NCI-H460 (cell line): ENCODE data around the gene ILDR2. TPM values are rescaled to one million over a fixed set of nuclear protein-coding genes. Genes with fewer than 3 reads are reported as not detected.

Experiments used
- DNase-seq: peaks from one replicate; pipeline ENCODE4 v3.0.0-alpha.2; 2016; ENCODE audit warnings: low read depth; ENCODE audit errors: extremely low read depth
- polyA plus RNA-seq: library from polyadenylated mRNA; depleted of rRNA; stranded (reverse); fragments of >200 nt; gene quantifications from 2 replicates; pipeline ENCODE4 v1.2.3, GENCODE V29; 2014; cell fraction: nucleus; rRNA removed
- total RNA-seq: library from RNA; depleted of rRNA; stranded (reverse); fragments of >200 nt; shearing (Covaris generic); gene quantifications from 2 replicates; pipeline ENCODE4 v1.2.3, GENCODE V29; 2014; rRNA removed

ILDR2 gene, protein sequence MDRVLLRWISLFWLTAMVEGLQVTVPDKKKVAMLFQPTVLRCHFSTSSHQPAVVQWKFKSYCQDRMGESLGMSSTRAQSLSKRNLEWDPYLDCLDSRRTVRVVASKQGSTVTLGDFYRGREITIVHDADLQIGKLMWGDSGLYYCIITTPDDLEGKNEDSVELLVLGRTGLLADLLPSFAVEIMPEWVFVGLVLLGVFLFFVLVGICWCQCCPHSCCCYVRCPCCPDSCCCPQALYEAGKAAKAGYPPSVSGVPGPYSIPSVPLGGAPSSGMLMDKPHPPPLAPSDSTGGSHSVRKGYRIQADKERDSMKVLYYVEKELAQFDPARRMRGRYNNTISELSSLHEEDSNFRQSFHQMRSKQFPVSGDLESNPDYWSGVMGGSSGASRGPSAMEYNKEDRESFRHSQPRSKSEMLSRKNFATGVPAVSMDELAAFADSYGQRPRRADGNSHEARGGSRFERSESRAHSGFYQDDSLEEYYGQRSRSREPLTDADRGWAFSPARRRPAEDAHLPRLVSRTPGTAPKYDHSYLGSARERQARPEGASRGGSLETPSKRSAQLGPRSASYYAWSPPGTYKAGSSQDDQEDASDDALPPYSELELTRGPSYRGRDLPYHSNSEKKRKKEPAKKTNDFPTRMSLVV
- total RNA-seq = 0.22 and 0.38 TPM in 2 replicates
- polyA plus RNA-seq = 0.03 and 0.19 TPM in 2 replicates

- DNase-seq = peak; percentile 15
These were observed at the start of gene ILDR2 for GRCh38 chr1:166975361-166976129. ILDR2 (minus strand) TSS chr1:166975540; CDS start chr1:166975268, 272 bp downstream.

DNA sequence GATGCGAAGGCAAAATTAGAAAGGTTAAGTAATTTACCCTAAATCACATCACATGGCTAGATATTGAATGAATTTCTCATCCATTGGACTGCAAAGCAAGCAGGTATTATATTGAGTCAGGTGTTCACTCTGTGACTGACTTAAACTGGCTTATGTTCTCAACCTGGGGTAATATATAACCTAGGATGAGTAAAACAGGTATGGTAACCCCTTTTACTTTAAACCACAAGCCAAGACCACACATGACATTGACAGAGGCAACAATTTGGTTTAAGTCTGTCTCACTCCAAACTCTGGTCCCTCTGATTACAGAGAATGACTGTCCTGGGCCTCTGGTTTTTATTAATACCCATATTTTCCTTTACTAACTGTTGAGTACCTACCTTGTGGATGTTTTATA lies 47.0 kb upstream of the ILDR2 start:
- no peak for DNase-seq

GRCh38 chr1:167016100-167016750 lies 40.9 kb upstream of the ILDR2 start:
- no peak for DNase-seq

- DNase-seq = no peak
These were observed 38.0 kb upstream of the ILDR2 start for GRCh38 chr1:167013108-167013929.

GRCh38 chr1:167012570-167012969 lies 37.2 kb upstream of the ILDR2 start:
- no peak for DNase-seq

- DNase-seq = no peak
These were observed 36.3 kb upstream of the ILDR2 start for GRCh38 chr1:167011560-167012191.

GRCh38 chr1:167003711-167004110 lies 28.4 kb upstream of the ILDR2 start:
- DNase-seq = no peak

GRCh38 chr1:167002354-167002753 lies 27.0 kb upstream of the ILDR2 start:
- no peak for DNase-seq

DNA sequence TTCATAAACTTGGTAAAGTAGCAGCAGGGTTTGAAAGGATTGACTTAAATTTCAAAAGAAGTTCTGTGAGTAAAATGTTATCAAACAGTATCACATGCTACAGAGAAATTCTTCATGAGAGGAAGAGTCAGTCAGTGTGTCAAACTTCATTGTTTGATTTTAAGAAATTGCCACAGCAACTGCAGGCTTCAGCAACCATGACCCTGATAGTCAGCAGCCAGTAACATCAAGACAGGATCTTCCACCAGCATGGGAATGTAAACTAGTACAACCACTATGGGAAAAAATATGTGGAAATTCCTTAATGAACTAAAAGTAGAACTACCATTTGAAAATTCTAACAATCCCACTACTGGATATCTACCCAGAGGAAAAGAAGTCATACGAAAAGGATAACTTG lies 25.2 kb upstream of the ILDR2 start:
- no peak for DNase-seq

- DNase-seq = no peak
These were observed 24.2 kb upstream of the ILDR2 start for GRCh38 chr1:166999500-167000055.

- no peak for DNase-seq
These were observed 23.7 kb upstream of the ILDR2 start for GRCh38 chr1:166999075-166999474.

- no peak for DNase-seq
These were observed 13.7 kb upstream of the ILDR2 start, which contains the start of gene MAEL for GRCh38 chr1:166988974-166989515. MAEL (plus strand) TSS chr1:166989280; CDS start chr1:166989353, 73 bp downstream.

- DNase-seq = no peak
These were observed 6.2 kb upstream of the ILDR2 start for GRCh38 chr1:166981589-166981988.

GRCh38 chr1:166980818-166981217 lies 5.5 kb upstream of the ILDR2 start:
- no peak for DNase-seq

- DNase-seq = no peak
These were observed 5.0 kb upstream of the ILDR2 start for GRCh38 chr1:166980383-166980782.

DNA sequence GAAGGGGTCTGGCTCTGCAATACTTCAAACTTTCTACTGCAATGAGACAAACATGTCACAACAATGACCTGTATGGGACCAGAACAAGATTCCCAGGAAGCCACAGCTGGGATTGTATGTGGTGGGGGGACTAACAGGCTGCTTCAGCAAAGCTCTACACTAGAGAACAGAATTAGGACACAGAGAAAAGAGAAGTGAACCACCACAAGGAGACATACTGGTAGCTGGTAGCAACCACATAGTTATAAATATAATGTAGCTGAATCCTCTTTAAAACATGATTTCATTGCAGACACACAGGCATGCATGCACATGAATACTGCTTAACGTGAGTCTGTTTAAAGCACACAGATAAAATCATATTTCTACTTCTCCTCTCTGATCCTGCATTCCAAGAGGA lies 3.5 kb upstream of the ILDR2 start:
- DNase-seq = no peak

GRCh38 chr1:166977951-166978350 lies 2.6 kb upstream of the ILDR2 start:
- DNase-seq = no peak

DNA sequence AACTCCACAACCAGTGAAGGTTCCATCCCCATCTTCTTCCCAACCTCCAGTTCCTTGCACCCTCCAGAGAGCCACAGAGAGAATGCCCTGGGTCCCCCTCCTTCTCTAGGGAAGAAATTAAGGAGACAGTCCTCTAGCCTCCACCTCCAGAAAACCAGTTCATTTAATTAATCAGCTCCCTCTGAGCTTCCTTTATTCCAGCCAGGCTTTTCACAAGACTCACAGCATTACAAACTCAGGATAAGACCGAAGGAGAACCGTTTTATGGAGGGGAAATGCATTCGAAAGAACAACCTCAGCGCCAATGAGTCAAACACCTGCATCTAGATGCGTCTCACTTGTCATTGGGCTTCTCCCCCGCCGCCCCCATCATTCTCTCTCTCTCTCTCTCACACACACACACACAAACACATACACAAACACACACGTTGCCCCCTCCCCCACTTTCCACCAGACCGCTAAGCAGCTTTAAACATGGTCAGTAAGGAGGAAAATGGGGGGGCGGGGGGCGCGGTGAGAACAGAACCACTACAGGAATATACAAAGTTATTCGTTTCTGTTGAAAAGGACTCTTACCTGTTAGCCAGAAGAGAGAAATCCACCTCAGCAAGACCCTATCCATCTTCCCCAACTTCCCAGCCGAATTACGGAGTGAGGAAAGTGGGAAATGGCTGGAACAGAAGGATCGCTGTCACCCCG lies 544 bp downstream of the ILDR2 start:
- no peak for DNase-seq
